GM23338 (cell line): Measurements from ENCODE around the gene WDR93. TPM values are rescaled to one million over a fixed set of nuclear protein-coding genes. Genes with fewer than 3 reads are reported as not detected.

Experiments used
- ATAC-seq: fragments of 200-7000 bp; cut with Tn5 transposase; 3 replicates; pipeline ENCODE4 v1.9.1; 2020
- DNase-seq: peaks from one replicate; pipeline ENCODE4 v3.0.0-alpha.2; 2015; ENCODE audit warnings: low spot score
- H2AFZ ChIP-seq: fragments of 200-600 bp; sonication (generic); 2 replicates; pipeline ENCODE4 v1.8.0; 2016; ENCODE audit warnings: antibody characterized with exemption, mild to moderate bottlenecking, moderate library complexity
- H3F3A ChIP-seq: fragments of 200-600 bp; sonication (generic); replicated peaks from 2 replicates; pipeline ENCODE4 v1.8.0; 2017; ENCODE audit warnings: antibody characterized with exemption, mixed run types, low read depth
- H3K27ac ChIP-seq: fragments of 200-600 bp; sonication (generic); 2 replicates; pipeline ENCODE4 v1.6.1; 2016; ENCODE audit warnings: low read depth
- H3K27me3 ChIP-seq: fragments of 200-600 bp; sonication (generic); 2 replicates; pipeline ENCODE4 v1.8.0; 2016; ENCODE audit warnings: mild to moderate bottlenecking, mixed run types, moderate library complexity; ENCODE audit not compliant: insufficient read depth
- H3K36me3 ChIP-seq: fragments of 200-600 bp; sonication (generic); 2 replicates; pipeline ENCODE4 v1.8.0; 2016; ENCODE audit warnings: mild to moderate bottlenecking; ENCODE audit not compliant: insufficient read depth
- H3K4me1 ChIP-seq: fragments of 200-600 bp; sonication (generic); 2 replicates; pipeline ENCODE4 v1.8.0; 2016; ENCODE audit warnings: mild to moderate bottlenecking, moderate library complexity; ENCODE audit not compliant: insufficient read depth
- H3K4me2 ChIP-seq: fragments of 200-600 bp; sonication (generic); 2 replicates; pipeline ENCODE4 v1.7.1; 2017; ENCODE audit warnings: mixed run types
- H3K4me3 ChIP-seq: fragments of 200-600 bp; sonication (generic); 2 replicates; pipeline ENCODE4 v1.6.1; 2016; ENCODE audit warnings: mixed run types
- H3K79me2 ChIP-seq: fragments of 200-600 bp; sonication (generic); replicated peaks from 2 replicates; pipeline ENCODE4 v1.8.0; 2017; ENCODE audit warnings: mild to moderate bottlenecking; ENCODE audit not compliant: insufficient read depth
- H3K9me2 ChIP-seq: fragments of 200-600 bp; sonication (generic); 2 replicates; pipeline ENCODE4 v1.8.0; 2017; ENCODE audit not compliant: insufficient read depth
- H4K20me1 ChIP-seq: fragments of 200-600 bp; sonication (generic); replicated peaks from 2 replicates; pipeline ENCODE4 v1.8.0; 2017; ENCODE audit warnings: mild to moderate bottlenecking; ENCODE audit not compliant: insufficient read depth
- H3K27ac Mint-ChIP-seq: 2 replicates; pipeline ENCODE4 v1.8.0; 2020; ENCODE audit warnings: inconsistent platforms, mild to moderate bottlenecking, moderate library complexity, mixed read lengths
- H3K27me3 Mint-ChIP-seq: 3 replicates; pipeline ENCODE4 v1.8.0; 2022; ENCODE audit warnings: low read depth, mild to moderate bottlenecking, moderate library complexity, mixed read lengths, inconsistent platforms; ENCODE audit not compliant: insufficient read depth, poor library complexity
- H3K36me3 Mint-ChIP-seq: 3 replicates; pipeline ENCODE4 v1.8.0; 2021; ENCODE audit warnings: low read depth, mild to moderate bottlenecking, inconsistent platforms, moderate library complexity, mixed read lengths
- H3K4me1 Mint-ChIP-seq: 3 replicates; pipeline ENCODE4 v1.8.0; 2020; ENCODE audit warnings: mild to moderate bottlenecking, inconsistent platforms, mixed read lengths
- H3K4me3 Mint-ChIP-seq: 3 replicates; pipeline ENCODE4 v1.8.0; 2021; ENCODE audit warnings: moderate library complexity, mild to moderate bottlenecking, inconsistent platforms, mixed read lengths
- H3K9me3 Mint-ChIP-seq: 3 replicates; pipeline ENCODE4 v1.8.0; 2020; ENCODE audit warnings: moderate library complexity, mild to moderate bottlenecking, inconsistent platforms, mixed read lengths
- CREB1 ChIP-seq: fragments of 250-450 bp; sonication (Bioruptor Pico); IDR thresholded peaks from 2 replicates; pipeline ENCODE4 v1.5.0; 2020; ENCODE audit warnings: low read depth, mild to moderate bottlenecking, moderate library complexity
- CTCF ChIP-seq, 2 experiments: fragments of 200-600 bp in 1 of 2; sonication (generic) in 1 of 2; conservative IDR thresholded peaks; 2 replicates each; pipeline versions ENCODE4 v1.5.1 to v1.6.1; 2016 to 2017; ENCODE audit warnings: antibody characterized with exemption in 2 of 2, low read depth in 2 of 2, mild to moderate bottlenecking in 2 of 2, moderate library complexity in 1 of 2
- ETS1 ChIP-seq: IDR thresholded peaks from 2 replicates; pipeline ENCODE4 v1.6.1; 2016; ENCODE audit warnings: antibody characterized with exemption
- EZH2 ChIP-seq: fragments of 200-600 bp; sonication (generic); IDR thresholded peaks from one replicate; pipeline ENCODE4 v1.8.0; 2017; ENCODE audit warnings: antibody characterized with exemption, mild to moderate bottlenecking, low read depth; ENCODE audit not compliant: unreplicated experiment
- EZH2phosphoT487 ChIP-seq: fragments of 200-600 bp; sonication (generic); IDR thresholded peaks from one replicate; pipeline ENCODE4 v1.8.1; 2018; ENCODE audit warnings: antibody characterized with exemption; ENCODE audit not compliant: unreplicated experiment
- JUNB ChIP-seq: IDR thresholded peaks from one replicate; pipeline ENCODE4 v1.6.1; 2016; ENCODE audit warnings: antibody characterized with exemption; ENCODE audit not compliant: unreplicated experiment
- NANOG ChIP-seq: IDR thresholded peaks from 2 replicates; pipeline ENCODE4 v1.6.1; 2016; ENCODE audit warnings: antibody characterized with exemption, borderline replicate concordance
- POLR2AphosphoS5 ChIP-seq: IDR thresholded peaks from 2 replicates; pipeline ENCODE4 v1.6.1; 2016; ENCODE audit warnings: antibody characterized with exemption, low read depth
- REST ChIP-seq: IDR thresholded peaks from one replicate; pipeline ENCODE4 v1.6.1; 2018; ENCODE audit warnings: antibody characterized with exemption; ENCODE audit not compliant: unreplicated experiment
- STAT1 ChIP-seq: IDR thresholded peaks from one replicate; pipeline ENCODE4 v1.6.1; 2016; ENCODE audit warnings: antibody characterized with exemption; ENCODE audit not compliant: unreplicated experiment
- ZNF114 ChIP-seq: fragments of 250-450 bp; sonication (Bioruptor Pico); IDR thresholded peaks from 2 replicates; pipeline ENCODE4 v1.5.0; 2020; ENCODE audit warnings: mild to moderate bottlenecking, moderate library complexity
- ZNF331 ChIP-seq: fragments of 250-450 bp; sonication (Bioruptor Pico); IDR thresholded peaks from 2 replicates; pipeline ENCODE4 v1.5.0; 2020; ENCODE audit warnings: low read depth, mild to moderate bottlenecking, moderate library complexity
- ZNF462 ChIP-seq: fragments of 250-450 bp; sonication (Bioruptor Pico); IDR thresholded peaks from 2 replicates; pipeline ENCODE4 v1.5.0; 2020; ENCODE audit warnings: mild to moderate bottlenecking, moderate library complexity
- polyA plus RNA-seq: library from polyadenylated mRNA; unstranded; fragments of >200 nt; fragmentation: Nextera tagmentation; extraction: Ambion mirVana; gene quantifications from 2 replicates; pipeline ENCODE4 v1.2.1, GENCODE V29; 2016
- total RNA-seq: library from RNA; depleted of rRNA; stranded (reverse); fragments of >200 nt; shearing (Covaris generic); gene quantifications from 2 replicates; pipeline ENCODE4 v1.2.3, GENCODE V29; 2014

WDR93 gene
- total and polyA plus RNA-seq, 2 experiments from 2014 or later, result 0.14 TPM; not detected in 1

- peaks cover 9% of the 10 kb centered on the region for H3K27me3 Mint-ChIP-seq
These were observed 3.1 kb downstream of the WDR93 start for GRCh38 chr15:89693696-89694095.

More at GRCh38 chr15:89693696-89694095, 3.1 kb downstream of the WDR93 start:
- no peaks in the 10 kb centered on the region for H3K4me1 ChIP-seq
- TF ChIP-seq REST (no peak), CTCF (conservative IDR thresholded peaks at IDR 0.05; ENCODE audit: low read depth in 2 of 2) (no peak), EZH2 (no peak), ZNF331 (no peak), ETS1 (no peak), JUNB (no peak), NANOG (no peak), ZNF114 (CRISPR knock-in tag) (no peak), STAT1 (no peak), POLR2AphosphoS5 (no peak), ZNF462 (CRISPR knock-in tag) (no peak), EZH2phosphoT487 (no peak), CREB1 (CRISPR knock-in tag) (no peak)
- H3F3A ChIP-seq, result no peaks in the 10 kb centered on the region
- no peak overlapping the region for H2AFZ ChIP-seq
- H3K36me3 ChIP-seq, result no peaks in the 10 kb centered on the region
- H3K27me3 ChIP-seq, result no peaks in the 10 kb centered on the region
- no peaks in the 10 kb centered on the region; the same call in 1 of the 2 replicates for H3K9me2 ChIP-seq
- H4K20me1 ChIP-seq, result no peaks in the 10 kb centered on the region; the same call in 1 of the 2 replicates
- no peaks in the 10 kb centered on the region for H3K79me2 ChIP-seq
- H3K27ac ChIP-seq, result no peak overlapping the region
- Mint-ChIP-seq H3K4me3 (no peak overlapping the region), H3K4me1 (peaks cover 3% of the 10 kb centered on the region; the same call in 2 of the 3 replicates), H3K36me3 (no peaks in the 10 kb centered on the region), H3K27ac (no peak overlapping the region), H3K9me3 (no peaks in the 10 kb centered on the region)
- no peak for ATAC-seq
- H3K4me3 ChIP-seq, result no peak overlapping the region
- no peak overlapping the region for H3K4me2 ChIP-seq
- DNase-seq, result no peak
